Measurements from ENCODE around the gene APOA5.

- TF ChIP-seq CTCF (IDR thresholded peaks at IDR 0.05) (no peak), POLR2A (IDR thresholded peaks at IDR 0.05) (no peak), EP300 (IDR thresholded peaks at IDR 0.05) (no peak), POLR2AphosphoS5 (IDR thresholded peaks at IDR 0.05) (no peak)
Measured at GRCh38 chr11:116828632-116829524, 37.2 kb upstream of the APOA5 start.
